ENCODE data around the gene SRP9.
"Not testable (repeated sequence)": the region's sequence is repeated elsewhere in the genome, so short reads cannot be mapped to it uniquely, and the experiment has no call there.

SRP9 gene

DNA sequence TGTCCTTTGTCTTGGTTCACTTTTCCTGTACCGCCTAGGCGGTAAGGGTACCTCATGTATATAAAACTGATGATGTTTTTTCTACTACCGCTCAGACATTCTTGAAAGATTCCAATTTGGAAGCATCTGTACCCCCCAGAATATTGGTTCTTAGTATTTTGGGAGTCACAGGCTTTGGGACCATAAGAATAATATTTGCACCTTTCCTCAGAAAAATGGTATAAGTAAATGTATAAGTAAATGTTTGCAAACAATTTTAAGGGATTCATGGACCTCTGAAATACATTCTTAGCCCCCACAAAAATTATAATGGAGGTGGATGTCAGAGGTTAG, 677 bp downstream of the SRP9 start:
- Histone ChIP-seq H3K4me3 (ENCODE audit: low read depth in 1 of 2, low read length in 2 of 2) (peak overlapping the region; percentile 81 to 91), H3K4me2 (ENCODE audit: insufficient read depth, low read length) (peak overlapping the region; percentile 92), H3K36me3 (ENCODE audit: insufficient read depth, low read length) (peaks cover 45% of the 10 kb centered on the region), H3K27ac (ENCODE audit: low read length) (peak overlapping the region; percentile 99), H3K27me3 (ENCODE audit: insufficient read depth, low read length, poor library complexity) (no peaks in the 10 kb centered on the region), H4K20me1 (ENCODE audit: insufficient read depth, low read length) (peaks cover 39% of the 10 kb centered on the region), H2AFZ (ENCODE audit: low read depth, low read length) (peak overlapping the region; percentile 72), H3K9ac (ENCODE audit: low read depth, low read length) (peak overlapping the region; percentile 94), H3K4me1 (ENCODE audit: insufficient read depth, low read length) (peaks cover 52% of the 10 kb centered on the region), H3K9me3 (ENCODE audit: insufficient read depth, low read length, severe bottlenecking) (no peaks in the 10 kb centered on the region), H3K79me2 (ENCODE audit: insufficient read depth, low read length) (peaks cover 64% of the 10 kb centered on the region)
- DNase-seq (no peak), ATAC-seq (ENCODE audit: insufficient read depth, low read depth) (no peak)
- TF ChIP-seq, protein P1, sequence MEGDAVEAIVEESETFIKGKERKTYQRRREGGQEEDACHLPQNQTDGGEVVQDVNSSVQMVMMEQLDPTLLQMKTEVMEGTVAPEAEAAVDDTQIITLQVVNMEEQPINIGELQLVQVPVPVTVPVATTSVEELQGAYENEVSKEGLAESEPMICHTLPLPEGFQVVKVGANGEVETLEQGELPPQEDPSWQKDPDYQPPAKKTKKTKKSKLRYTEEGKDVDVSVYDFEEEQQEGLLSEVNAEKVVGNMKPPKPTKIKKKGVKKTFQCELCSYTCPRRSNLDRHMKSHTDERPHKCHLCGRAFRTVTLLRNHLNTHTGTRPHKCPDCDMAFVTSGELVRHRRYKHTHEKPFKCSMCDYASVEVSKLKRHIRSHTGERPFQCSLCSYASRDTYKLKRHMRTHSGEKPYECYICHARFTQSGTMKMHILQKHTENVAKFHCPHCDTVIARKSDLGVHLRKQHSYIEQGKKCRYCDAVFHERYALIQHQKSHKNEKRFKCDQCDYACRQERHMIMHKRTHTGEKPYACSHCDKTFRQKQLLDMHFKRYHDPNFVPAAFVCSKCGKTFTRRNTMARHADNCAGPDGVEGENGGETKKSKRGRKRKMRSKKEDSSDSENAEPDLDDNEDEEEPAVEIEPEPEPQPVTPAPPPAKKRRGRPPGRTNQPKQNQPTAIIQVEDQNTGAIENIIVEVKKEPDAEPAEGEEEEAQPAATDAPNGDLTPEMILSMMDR (IDR thresholded peaks at IDR 0.05; ENCODE audit: borderline replicate concordance, extremely low read depth, low read length, poor library complexity, severe bottlenecking): no peak
- TF ChIP-seq EZH2 (IDR thresholded peaks at IDR 0.05; ENCODE audit: borderline replicate concordance, low read depth, low read length, severe bottlenecking): no peak

DNA sequence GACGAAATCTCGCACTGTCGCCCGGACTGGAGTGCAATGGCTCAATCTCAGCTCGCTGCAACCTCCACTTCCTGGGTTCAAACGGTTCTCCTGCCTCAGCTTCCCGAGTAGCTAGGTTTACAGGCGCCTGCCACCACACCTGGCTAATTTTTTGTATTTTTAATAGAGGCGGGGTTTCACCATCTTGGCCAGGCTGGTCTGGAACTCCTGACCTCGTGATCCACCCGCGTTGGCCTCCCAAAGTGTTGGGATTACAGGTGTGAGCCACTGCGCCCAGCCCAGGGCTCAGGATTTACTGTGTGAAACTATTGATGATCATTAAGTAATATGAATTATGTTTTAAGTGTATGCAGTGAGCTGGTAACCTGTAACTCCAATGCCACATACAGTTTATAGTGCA, 1.5 kb downstream of the SRP9 start:
- Histone ChIP-seq H3K9ac (ENCODE audit: low read depth, low read length) (peak overlapping the region; percentile 94), H4K20me1 (ENCODE audit: insufficient read depth, low read length) (peaks cover 46% of the 10 kb centered on the region), H3K4me2 (ENCODE audit: insufficient read depth, low read length) (peak overlapping the region; percentile 92), H3K27ac (ENCODE audit: low read length) (peak overlapping the region; percentile 99; the same call in 1 of the 2 replicates), H3K4me3 (ENCODE audit: low read depth in 1 of 2, low read length in 2 of 2) (peak overlapping the region; percentile 81 to 91; a peak in 3 of 4 replicates), H3K79me2 (ENCODE audit: insufficient read depth, low read length) (peaks cover 71% of the 10 kb centered on the region), H3K36me3 (ENCODE audit: insufficient read depth, low read length) (peaks cover 52% of the 10 kb centered on the region), H3K4me1 (ENCODE audit: insufficient read depth, low read length) (peaks cover 52% of the 10 kb centered on the region)
- not testable (repeated sequence) for H2AFZ ChIP-seq (ENCODE audit: low read depth, low read length); H3K9me3 ChIP-seq (ENCODE audit: insufficient read depth, low read length, severe bottlenecking); H3K27me3 ChIP-seq (ENCODE audit: insufficient read depth, low read length, poor library complexity); ATAC-seq (ENCODE audit: insufficient read depth, low read depth)
- DNase-seq: peak; percentile 42

DNA sequence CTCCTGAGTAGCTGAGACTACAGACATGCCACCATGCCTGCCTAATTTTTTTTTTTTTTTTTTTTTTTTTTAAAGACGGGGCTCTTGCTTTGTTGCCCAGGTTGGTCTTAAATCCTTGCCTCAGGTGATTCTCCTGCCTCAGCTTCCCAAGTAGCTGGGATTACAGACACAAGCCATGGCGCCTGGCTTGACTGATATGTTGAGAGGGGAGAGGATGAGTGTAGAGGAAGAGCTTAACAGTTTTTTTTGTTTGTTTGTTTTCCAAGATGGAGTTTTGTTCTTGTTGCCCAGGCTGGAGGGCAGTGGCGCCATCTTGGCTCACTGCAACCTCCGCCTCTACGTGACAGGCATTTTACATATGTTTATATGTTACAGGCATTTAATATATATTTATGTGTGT, 2.5 kb downstream of the SRP9 start:
- Histone ChIP-seq H3K4me3 (ENCODE audit: low read depth in 1 of 2, low read length in 2 of 2) (peak overlapping the region in 1 of 2 experiments; percentile 81; a peak in 1 of 4 replicates), H3K27me3 (ENCODE audit: insufficient read depth, low read length, poor library complexity) (no peaks in the 10 kb centered on the region), H3K79me2 (ENCODE audit: insufficient read depth, low read length) (peaks cover 80% of the 10 kb centered on the region), H3K27ac (ENCODE audit: low read length) (no peak overlapping the region), H3K9ac (ENCODE audit: low read depth, low read length) (no peak overlapping the region), H3K4me1 (ENCODE audit: insufficient read depth, low read length) (peaks cover 52% of the 10 kb centered on the region), H3K9me3 (ENCODE audit: insufficient read depth, low read length, severe bottlenecking) (no peaks in the 10 kb centered on the region), H2AFZ (ENCODE audit: low read depth, low read length) (no peak overlapping the region), H4K20me1 (ENCODE audit: insufficient read depth, low read length) (peaks cover 46% of the 10 kb centered on the region), H3K4me2 (ENCODE audit: insufficient read depth, low read length) (peak overlapping the region; percentile 92), H3K36me3 (ENCODE audit: insufficient read depth, low read length) (peaks cover 61% of the 10 kb centered on the region)
- TF ChIP-seq EZH2 (IDR thresholded peaks at IDR 0.05; ENCODE audit: borderline replicate concordance, low read depth, low read length, severe bottlenecking): no peak
- TF ChIP-seq, protein P1 (IDR thresholded peaks at IDR 0.05; ENCODE audit: borderline replicate concordance, extremely low read depth, low read length, poor library complexity, severe bottlenecking): no peak
- no peak for ATAC-seq (ENCODE audit: insufficient read depth, low read depth)
- no peak for DNase-seq

DNA sequence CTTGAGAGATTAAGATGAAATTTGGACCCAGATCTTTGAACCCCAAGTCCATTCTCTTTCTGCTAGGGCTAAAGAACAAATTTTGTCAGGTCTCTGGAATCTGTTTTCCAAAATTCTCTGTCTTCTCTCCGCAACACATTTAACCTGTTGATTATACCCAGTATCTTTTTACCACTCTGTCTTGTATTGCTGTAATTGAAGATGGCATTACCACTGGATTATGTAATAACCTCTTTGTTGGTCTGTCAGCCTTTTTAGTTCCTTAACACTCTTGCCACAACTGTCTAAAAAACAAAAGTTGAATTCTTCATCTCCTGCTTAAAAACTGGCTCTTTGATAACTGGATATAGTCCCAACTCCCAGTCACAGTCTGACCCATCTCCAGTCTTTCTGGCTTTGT, 3.0 kb downstream of the SRP9 start:
- Histone ChIP-seq H3K9me3 (ENCODE audit: insufficient read depth, low read length, severe bottlenecking) (no peaks in the 10 kb centered on the region), H3K4me3 (ENCODE audit: low read depth in 1 of 2, low read length in 2 of 2) (peak overlapping the region in 1 of 2 experiments; percentile 30; a peak in 1 of 4 replicates), H3K4me2 (ENCODE audit: insufficient read depth, low read length) (peak overlapping the region; percentile 92), H2AFZ (ENCODE audit: low read depth, low read length) (no peak overlapping the region), H3K79me2 (ENCODE audit: insufficient read depth, low read length) (peaks cover 83% of the 10 kb centered on the region), H3K36me3 (ENCODE audit: insufficient read depth, low read length) (peaks cover 65% of the 10 kb centered on the region), H3K9ac (ENCODE audit: low read depth, low read length) (no peak overlapping the region), H3K27ac (ENCODE audit: low read length) (peak overlapping the region; percentile 8; the same call in 1 of the 2 replicates), H3K4me1 (ENCODE audit: insufficient read depth, low read length) (peaks cover 52% of the 10 kb centered on the region), H3K27me3 (ENCODE audit: insufficient read depth, low read length, poor library complexity) (no peaks in the 10 kb centered on the region), H4K20me1 (ENCODE audit: insufficient read depth, low read length) (peaks cover 46% of the 10 kb centered on the region)
- TF ChIP-seq, protein P1 (IDR thresholded peaks at IDR 0.05; ENCODE audit: borderline replicate concordance, extremely low read depth, low read length, poor library complexity, severe bottlenecking): no peak
- TF ChIP-seq EZH2 (IDR thresholded peaks at IDR 0.05; ENCODE audit: borderline replicate concordance, low read depth, low read length, severe bottlenecking): no peak
- no peak for ATAC-seq (ENCODE audit: insufficient read depth, low read depth)
- no peak for DNase-seq

DNA sequence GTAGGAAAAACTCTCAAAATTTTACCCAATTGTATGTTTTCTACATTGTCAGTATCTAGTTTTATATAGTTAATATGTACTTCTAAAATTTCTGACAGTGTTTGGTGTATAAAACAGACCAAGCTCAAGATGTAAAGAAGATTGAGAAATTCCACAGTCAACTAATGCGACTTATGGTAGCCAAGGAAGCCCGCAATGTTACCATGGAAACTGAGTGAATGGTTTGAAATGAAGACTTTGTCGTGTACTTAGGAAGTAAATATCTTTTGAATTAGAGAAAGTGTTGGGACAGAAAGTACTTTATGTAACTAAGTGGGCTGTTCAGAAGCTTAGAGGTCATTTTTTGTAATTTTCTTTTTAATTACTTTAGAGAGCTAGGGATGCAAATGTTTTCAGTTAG, 11.5 kb downstream of the SRP9 start:
- peaks cover 10% of the 10 kb centered on the region for H3K9me3 ChIP-seq (ENCODE audit: insufficient read depth, low read length, severe bottlenecking)
- H3K4me1 ChIP-seq (ENCODE audit: insufficient read depth, low read length); H3K27me3 ChIP-seq (ENCODE audit: insufficient read depth, low read length, poor library complexity); H4K20me1 ChIP-seq (ENCODE audit: insufficient read depth, low read length); H3K4me2 ChIP-seq (ENCODE audit: insufficient read depth, low read length); H2AFZ ChIP-seq (ENCODE audit: low read depth, low read length); H3K9ac ChIP-seq (ENCODE audit: low read depth, low read length); DNase-seq; ATAC-seq (ENCODE audit: insufficient read depth, low read depth); H3K4me3 ChIP-seq (ENCODE audit: low read depth in 1 of 2, low read length in 2 of 2); H3K27ac ChIP-seq (ENCODE audit: low read length): not testable (repeated sequence)
- H3K79me2 ChIP-seq (ENCODE audit: insufficient read depth, low read length): peaks cover 41% of the 10 kb centered on the region
- peaks cover 92% of the 10 kb centered on the region for H3K36me3 ChIP-seq (ENCODE audit: insufficient read depth, low read length)
